ENCODE results near the gene RTN4R. TPM values are rescaled to one million over a fixed set of nuclear protein-coding genes. Genes with fewer than 3 reads are reported as not detected.

The RTN4R gene
- total and polyA plus RNA-seq, 2 of the 13 experiments (the other 11 are each of a cell fraction or from before 2014, with no cell fraction given) = 0.22 to 0.77 TPM

DNA sequence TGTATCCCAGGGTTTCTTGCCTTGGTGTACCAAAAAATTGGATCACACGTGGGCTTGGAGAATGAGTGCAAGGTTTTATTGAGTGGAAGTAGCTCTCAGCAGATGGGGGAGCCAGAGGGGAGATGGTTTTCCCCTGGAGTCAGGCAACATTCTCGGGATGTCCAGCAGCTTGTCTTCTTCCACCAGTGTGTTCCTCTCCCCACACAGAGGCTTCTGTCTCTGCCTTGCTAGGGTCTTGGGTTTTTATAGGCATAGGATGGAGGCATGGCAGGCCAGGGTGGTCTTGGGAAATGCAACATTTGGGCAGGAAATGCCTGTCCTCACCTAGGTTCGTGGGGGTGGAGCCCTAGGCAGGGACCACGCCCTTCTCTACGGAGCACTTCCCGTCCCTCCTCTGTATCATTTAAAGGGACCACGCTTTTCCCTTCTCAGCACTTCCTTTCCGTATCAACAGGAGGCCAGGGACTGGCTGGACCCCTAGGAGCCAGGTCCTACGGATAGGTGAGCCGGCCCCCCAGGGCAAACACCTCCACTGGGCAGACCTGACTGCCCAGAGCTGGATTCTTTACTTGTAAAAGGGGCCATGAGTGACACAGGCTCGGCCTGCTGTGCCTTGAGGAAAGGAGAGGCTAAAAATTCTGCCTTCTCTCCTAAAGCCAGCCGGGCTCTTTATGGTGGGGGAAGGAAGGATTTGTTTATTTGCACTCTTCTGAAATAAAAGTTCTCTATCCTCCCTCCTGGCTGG, 62.0 kb downstream of the RTN4R start:
- H3K4me2 ChIP-seq (ENCODE audit: low read depth, low read length) = peak overlapping the region; percentile 45; the same call in 1 of the 2 replicates
- H3K79me2 ChIP-seq (ENCODE audit: insufficient read depth, low read length) = no peaks in the 10 kb centered on the region
- peak overlapping the region; percentile 3; the same call in 1 of the 2 replicates for H3K9ac ChIP-seq (ENCODE audit: insufficient read depth, low read depth, low read length)
- BruUV-seq (replicated peaks) = no TSS peak
- POLR2A ChIA-PET = no interaction called here
- in situ Hi-C loops (cut with HindIII; ENCODE audit: extremely low pct_ligation_motif_present, low pct_unique_long_range_greater_than_20kb) = no loop called here
- FAIRE-seq (no peak), ATAC-seq (no peak), DNase-seq (ENCODE audit: low spot score) (peak; percentile 37)
- CTCF ChIA-PET (ENCODE audit: low intra/inter-chr PET ratio, low total read pairs) = no interaction called here
- intact Hi-C loops (cut with micrococcal nuclease; ENCODE audit: unreplicated experiment) = no loop called here
- no peaks in the 10 kb centered on the region for H3K9me3 ChIP-seq (ENCODE audit: low read length)
- no peak overlapping the region for H3K27ac ChIP-seq (ENCODE audit: extremely low read length, insufficient read depth, low read length)
- peaks cover 19% of the 10 kb centered on the region for H3K4me1 ChIP-seq (ENCODE audit: insufficient read depth, low read length)
- H3K36me3 ChIP-seq (replicated peaks in 1 of 2; ENCODE audit: control insufficient read depth in 1 of 2, insufficient read depth in 2 of 2, low read length in 2 of 2) = no peaks in the 10 kb centered on the region
- WGBS (ENCODE audit: low lambda C conversion rate) = 11% methylated on average over 11 of the region's 12 CpGs
- peak overlapping the region in 2 of 3 experiments; percentile 38 to 42; a peak in 3 of 6 replicates for H3K4me3 ChIP-seq (replicated peaks in 1 of 3; ENCODE audit: insufficient read depth in 1 of 3, low read depth in 2 of 3, low read length in 3 of 3)
- no peak overlapping the region for H2AFZ ChIP-seq (ENCODE audit: low read length)
- H3K27me3 ChIP-seq (ENCODE audit: control insufficient read depth in 1 of 2, insufficient read depth in 2 of 2, low read length in 2 of 2) = peaks cover 6 to 88% of the 10 kb centered on the region in 2 experiments; a peak in 3 of 5 replicates
- H4K20me1 ChIP-seq (ENCODE audit: insufficient read depth, low read length) = no peaks in the 10 kb centered on the region
- TF ChIP-seq SP1 (IDR thresholded peaks at IDR 0.05) = no peak
- TF ChIP-seq SP1 (CRISPR knock-in tag; IDR thresholded peaks at IDR 0.05) = peak; percentile 46; the same call in 1 of the 2 replicates
- TF ChIP-seq TRIM24 (CRISPR knock-in tag; IDR thresholded peaks at IDR 0.05) = no peak
- TF ChIP-seq, protein P1, sequence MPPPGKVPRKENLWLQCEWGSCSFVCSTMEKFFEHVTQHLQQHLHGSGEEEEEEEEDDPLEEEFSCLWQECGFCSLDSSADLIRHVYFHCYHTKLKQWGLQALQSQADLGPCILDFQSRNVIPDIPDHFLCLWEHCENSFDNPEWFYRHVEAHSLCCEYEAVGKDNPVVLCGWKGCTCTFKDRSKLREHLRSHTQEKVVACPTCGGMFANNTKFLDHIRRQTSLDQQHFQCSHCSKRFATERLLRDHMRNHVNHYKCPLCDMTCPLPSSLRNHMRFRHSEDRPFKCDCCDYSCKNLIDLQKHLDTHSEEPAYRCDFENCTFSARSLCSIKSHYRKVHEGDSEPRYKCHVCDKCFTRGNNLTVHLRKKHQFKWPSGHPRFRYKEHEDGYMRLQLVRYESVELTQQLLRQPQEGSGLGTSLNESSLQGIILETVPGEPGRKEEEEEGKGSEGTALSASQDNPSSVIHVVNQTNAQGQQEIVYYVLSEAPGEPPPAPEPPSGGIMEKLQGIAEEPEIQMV (CRISPR knock-in tag; IDR thresholded peaks at IDR 0.05; ENCODE audit: low read depth) = peak; percentile 57; the same call in 1 of the 2 replicates
- TF ChIP-seq, protein P2, sequence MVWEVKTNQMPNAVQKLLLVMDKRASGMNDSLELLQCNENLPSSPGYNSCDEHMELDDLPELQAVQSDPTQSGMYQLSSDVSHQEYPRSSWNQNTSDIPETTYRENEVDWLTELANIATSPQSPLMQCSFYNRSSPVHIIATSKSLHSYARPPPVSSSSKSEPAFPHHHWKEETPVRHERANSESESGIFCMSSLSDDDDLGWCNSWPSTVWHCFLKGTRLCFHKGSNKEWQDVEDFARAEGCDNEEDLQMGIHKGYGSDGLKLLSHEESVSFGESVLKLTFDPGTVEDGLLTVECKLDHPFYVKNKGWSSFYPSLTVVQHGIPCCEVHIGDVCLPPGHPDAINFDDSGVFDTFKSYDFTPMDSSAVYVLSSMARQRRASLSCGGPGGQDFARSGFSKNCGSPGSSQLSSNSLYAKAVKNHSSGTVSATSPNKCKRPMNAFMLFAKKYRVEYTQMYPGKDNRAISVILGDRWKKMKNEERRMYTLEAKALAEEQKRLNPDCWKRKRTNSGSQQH (CRISPR knock-in tag; IDR thresholded peaks at IDR 0.05; ENCODE audit: low read depth) = no peak
- TF ChIP-seq NCOA5 (CRISPR knock-in tag; IDR thresholded peaks at IDR 0.05) = no peak
- TF ChIP-seq GABPA (IDR thresholded peaks at IDR 0.05; ENCODE audit: low read depth, low read length) = no peak
- TF ChIP-seq GABPA (CRISPR knock-in tag; IDR thresholded peaks at IDR 0.05; ENCODE audit: low read depth) = peak; percentile 55
- TF ChIP-seq ZNF629 (CRISPR knock-in tag; conservative IDR thresholded peaks at IDR 0.05) = no peak
- no peak for TF ChIP-seq CBFB (CRISPR knock-in tag; IDR thresholded peaks at IDR 0.05)
- TF ChIP-seq ZNF749 (CRISPR knock-in tag; IDR thresholded peaks at IDR 0.05; ENCODE audit: borderline replicate concordance) = no peak
- no peak for TF ChIP-seq ZFP36L2 (CRISPR knock-in tag; IDR thresholded peaks at IDR 0.05)
- TF ChIP-seq ZNF567 (CRISPR knock-in tag; IDR thresholded peaks at IDR 0.05; ENCODE audit: borderline replicate concordance) = no peak
- no peak for TF ChIP-seq ZNF572 (CRISPR knock-in tag; IDR thresholded peaks at IDR 0.05)
- no peak for TF ChIP-seq AKAP8 (CRISPR knock-in tag; IDR thresholded peaks at IDR 0.05)
- TF ChIP-seq MTF2 (CRISPR knock-in tag; IDR thresholded peaks at IDR 0.05; ENCODE audit: borderline replicate concordance) = no peak
- TF ChIP-seq, protein P3, sequence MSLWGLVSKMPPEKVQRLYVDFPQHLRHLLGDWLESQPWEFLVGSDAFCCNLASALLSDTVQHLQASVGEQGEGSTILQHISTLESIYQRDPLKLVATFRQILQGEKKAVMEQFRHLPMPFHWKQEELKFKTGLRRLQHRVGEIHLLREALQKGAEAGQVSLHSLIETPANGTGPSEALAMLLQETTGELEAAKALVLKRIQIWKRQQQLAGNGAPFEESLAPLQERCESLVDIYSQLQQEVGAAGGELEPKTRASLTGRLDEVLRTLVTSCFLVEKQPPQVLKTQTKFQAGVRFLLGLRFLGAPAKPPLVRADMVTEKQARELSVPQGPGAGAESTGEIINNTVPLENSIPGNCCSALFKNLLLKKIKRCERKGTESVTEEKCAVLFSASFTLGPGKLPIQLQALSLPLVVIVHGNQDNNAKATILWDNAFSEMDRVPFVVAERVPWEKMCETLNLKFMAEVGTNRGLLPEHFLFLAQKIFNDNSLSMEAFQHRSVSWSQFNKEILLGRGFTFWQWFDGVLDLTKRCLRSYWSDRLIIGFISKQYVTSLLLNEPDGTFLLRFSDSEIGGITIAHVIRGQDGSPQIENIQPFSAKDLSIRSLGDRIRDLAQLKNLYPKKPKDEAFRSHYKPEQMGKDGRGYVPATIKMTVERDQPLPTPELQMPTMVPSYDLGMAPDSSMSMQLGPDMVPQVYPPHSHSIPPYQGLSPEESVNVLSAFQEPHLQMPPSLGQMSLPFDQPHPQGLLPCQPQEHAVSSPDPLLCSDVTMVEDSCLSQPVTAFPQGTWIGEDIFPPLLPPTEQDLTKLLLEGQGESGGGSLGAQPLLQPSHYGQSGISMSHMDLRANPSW (CRISPR knock-in tag; IDR thresholded peaks at IDR 0.05; ENCODE audit: borderline replicate concordance) = no peak
- TF ChIP-seq, protein P4, sequence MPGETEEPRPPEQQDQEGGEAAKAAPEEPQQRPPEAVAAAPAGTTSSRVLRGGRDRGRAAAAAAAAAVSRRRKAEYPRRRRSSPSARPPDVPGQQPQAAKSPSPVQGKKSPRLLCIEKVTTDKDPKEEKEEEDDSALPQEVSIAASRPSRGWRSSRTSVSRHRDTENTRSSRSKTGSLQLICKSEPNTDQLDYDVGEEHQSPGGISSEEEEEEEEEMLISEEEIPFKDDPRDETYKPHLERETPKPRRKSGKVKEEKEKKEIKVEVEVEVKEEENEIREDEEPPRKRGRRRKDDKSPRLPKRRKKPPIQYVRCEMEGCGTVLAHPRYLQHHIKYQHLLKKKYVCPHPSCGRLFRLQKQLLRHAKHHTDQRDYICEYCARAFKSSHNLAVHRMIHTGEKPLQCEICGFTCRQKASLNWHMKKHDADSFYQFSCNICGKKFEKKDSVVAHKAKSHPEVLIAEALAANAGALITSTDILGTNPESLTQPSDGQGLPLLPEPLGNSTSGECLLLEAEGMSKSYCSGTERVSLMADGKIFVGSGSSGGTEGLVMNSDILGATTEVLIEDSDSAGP (CRISPR knock-in tag; IDR thresholded peaks at IDR 0.05; ENCODE audit: borderline replicate concordance) = peak; percentile 98
- no peak for TF ChIP-seq SMC3 (IDR thresholded peaks at IDR 0.05; ENCODE audit: low read length)

All from HepG2 (cell line).